ENCODE results near the gene KRT33A.
"Not testable (repeated sequence)": the region's sequence is repeated elsewhere in the genome, so short reads cannot be mapped to it uniquely, and the experiment has no call there.

KRT33A gene

DNA sequence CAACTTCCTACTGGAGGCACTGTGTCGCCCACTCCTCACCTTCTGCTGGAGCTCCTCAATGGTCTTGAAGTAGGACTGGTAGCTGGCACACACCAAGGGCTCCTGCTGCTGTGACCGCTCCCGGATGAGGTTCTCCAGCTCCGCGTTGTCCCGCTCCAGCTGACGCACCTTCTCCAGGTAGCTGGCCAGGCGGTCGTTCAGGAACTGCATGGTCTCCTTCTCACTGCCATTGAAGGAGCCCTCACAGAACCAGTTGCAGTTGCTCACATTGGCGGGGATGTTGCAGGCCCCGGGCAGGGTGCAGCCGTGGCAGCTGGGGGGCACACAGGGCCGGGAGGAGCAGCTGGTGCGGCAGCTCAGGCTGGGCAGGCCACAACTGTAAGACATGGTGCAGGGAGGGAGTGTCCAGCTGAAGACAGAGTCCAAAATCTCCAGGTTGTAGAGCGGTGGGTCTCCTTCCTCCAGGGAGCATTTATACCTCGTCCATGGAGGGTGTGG is at the start of gene KRT33A:
KRT33A (minus strand) TSS at position 448 of the 498 bp plus-strand sequence; CDS start at position 387, 61 bp downstream.
- not testable (repeated sequence) for DNase-seq

- peak in 1 of 14 donors; percentile 81 for DNase-seq
These were observed 46.5 kb upstream of the KRT33A start, which contains the start of gene KRT31 for GRCh38 chr17:41396996-41397660. Gene KRT31 (minus strand): TSS chr17:41397608. CDS start chr17:41397539, 69 bp downstream.

DNA sequence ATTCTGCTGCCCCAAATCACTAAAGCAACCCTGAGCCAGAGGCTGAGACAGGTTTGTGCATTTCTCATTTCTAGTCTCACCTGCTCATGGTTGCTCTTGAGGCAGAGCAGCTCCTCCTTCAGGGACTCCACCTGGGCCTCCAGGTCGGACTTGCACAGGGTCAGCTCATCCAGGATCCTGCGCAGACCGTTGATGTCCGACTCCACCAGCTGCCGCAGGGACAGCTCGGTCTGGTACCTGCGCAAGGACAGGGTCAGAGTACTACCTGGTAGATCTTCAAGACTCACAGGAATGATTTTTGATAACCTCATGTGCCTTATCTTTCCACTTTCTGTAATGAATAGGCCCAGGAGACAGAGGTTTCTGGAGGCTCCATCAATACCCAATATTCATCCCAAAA is 45.7 kb upstream of the KRT33A start:
- peak in 1 of 14 donors; percentile 59 for DNase-seq

DNA sequence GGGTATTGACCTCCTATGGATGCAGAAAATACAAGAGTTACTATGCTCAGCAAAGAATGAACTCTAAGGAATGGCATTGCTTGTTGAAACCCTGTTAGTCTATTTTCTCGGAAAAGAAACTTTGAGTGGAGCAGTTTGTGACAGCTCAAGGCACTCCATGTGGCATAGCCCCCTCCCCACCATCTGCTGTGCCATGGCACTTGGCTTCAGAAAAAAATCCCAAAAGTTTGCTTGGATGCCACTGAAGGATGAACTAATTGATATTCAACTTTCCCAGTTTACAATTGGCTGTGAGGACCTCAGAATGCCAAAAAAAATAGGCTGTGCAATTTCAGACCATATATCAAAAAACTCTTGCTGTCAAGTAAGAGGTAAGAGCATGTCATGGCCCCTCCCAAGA is 45.0 kb upstream of the KRT33A start:
- DNase-seq = no peak

GRCh38 chr17:41395044-41395443 is 44.4 kb upstream of the KRT33A start:
- peak in 1 of 14 donors; percentile 24 for DNase-seq

- peak in 1 of 14 donors; percentile 29 for DNase-seq
These were observed 43.8 kb upstream of the KRT33A start for GRCh38 chr17:41394254-41394996.

DNA sequence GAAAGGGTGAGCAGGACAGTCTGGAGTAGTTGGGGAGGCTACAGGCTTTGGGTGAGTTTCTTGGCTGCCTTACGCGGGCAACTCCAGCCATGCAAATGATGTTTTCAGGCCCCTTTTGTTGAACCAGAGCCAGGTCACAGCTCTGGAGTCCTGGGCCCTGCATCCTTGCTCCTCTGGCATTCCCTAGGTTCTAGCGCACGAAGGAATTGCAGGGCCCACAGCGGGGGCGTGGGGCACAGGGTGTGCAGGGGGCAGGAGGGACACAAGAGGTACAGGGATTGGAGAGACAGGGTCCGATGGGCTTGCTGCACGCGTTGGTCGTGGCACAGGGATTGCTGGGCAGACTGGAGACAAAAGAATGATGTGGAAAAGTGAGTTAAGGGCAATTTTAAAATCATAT is 43.2 kb upstream of the KRT33A start:
- no peak for DNase-seq

DNA sequence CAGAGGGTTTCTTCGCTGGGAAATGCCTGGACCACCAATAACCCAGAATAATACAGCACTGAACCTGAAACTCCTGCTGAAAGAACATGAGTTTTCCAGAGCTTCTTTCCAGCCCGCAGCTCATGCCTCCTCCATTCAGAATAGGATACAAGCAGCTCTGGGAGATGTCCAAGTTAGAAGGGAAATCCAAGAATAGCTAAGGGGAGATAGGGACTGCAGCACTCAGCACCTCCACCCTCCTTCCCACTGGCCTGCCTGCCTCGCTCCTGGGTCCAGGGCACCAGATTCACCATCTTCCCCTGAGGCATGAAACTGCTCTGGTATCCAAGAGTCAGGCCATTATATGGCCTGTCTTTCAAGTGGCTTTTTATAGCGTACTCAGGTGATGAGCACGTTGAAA is 42.7 kb upstream of the KRT33A start:
- DNase-seq = peak in 1 of 14 donors; percentile 17

GRCh38 chr17:41392278-41392677 is 41.6 kb upstream of the KRT33A start:
- DNase-seq = no peak

GRCh38 chr17:41391535-41391934 is 40.9 kb upstream of the KRT33A start:
- no peak for DNase-seq

DNA sequence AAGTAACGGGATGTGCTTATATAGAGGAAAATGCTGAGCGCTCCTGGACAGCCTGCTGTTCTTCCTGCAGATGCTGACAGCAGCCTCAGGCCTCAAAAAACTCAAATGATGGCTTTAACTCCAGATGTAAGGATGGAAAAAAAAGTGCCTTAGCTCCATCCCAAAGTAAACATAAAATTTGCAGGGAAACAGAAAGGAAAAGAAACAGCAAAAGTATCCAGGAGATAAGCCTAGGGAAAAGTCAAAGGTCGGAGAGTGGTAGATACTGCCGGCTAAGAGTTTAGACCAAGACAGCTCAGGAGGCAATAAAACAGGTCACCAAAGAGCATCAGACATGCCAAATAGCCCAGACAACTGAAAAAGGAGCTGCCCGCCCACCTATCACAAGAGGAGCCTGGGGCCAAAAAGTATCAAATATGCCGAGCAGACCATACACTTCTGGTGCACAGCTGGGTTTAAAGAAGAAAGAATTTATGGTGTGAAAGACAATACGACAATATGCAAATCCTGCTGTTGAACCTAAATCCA is 39.8 kb upstream of the KRT33A start:
- DNase-seq = no peak

DNA sequence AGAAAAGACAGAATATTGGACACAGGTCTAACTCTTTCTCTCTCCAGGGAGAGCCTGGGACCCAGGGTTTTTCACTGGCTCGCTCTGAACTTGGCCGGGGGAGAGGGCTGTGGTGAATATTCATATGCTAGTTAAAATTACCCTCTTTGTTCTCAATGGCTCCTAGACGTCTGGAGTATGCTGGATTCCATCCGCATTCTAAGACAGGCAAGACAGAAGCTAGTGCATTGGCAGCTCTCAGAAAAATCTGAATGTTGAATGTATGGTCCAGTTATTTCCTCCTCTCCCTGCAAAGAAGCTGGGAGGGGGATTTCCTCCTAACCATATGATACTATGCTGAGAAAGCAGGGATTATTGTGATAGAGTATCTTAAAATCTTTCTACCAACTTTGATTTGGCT is 37.0 kb upstream of the KRT33A start:
- no peak for DNase-seq

DNA sequence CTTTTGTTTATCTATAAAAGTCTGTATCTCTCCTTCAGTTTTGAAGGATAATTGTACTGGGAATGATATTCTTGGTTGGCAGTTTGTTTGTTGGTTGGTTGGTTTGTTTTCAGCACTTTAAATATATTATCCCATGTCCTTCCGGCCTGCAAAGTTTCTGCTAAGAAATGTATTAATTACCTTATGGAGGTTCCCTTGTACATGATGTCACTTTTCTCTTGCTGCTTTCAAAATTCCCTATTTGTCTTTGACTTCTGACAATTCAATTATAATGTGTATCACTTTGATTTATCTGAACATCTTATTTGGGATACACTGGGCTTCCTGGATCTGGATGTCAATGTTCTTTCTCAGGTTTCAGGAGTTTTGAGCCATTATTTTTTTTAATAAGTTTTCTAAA is 35.6 kb upstream of the KRT33A start:
- DNase-seq = no peak

DNA sequence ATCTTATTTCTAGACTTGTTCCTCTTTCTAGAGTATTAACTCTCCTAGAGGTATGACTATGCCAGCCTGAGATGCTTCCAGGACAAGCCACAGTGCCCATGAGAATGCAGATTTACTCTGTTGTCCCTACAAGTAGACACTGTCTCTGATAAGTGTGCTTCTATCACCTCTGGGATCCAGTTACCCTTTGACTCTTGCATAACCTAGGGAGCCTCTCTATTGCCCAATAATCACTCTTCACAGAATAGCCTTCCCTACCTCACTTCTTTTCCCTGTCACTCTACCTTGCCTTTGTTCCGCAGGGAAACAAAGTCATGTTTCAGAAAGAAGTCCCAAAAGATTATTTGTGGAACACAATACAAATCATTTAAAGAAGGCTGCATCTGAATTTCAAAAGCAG is 33.1 kb upstream of the KRT33A start:
- DNase-seq = no peak

- no peak for DNase-seq
These were observed 31.8 kb upstream of the KRT33A start for GRCh38 chr17:41382394-41382793.

- not testable (repeated sequence) for DNase-seq
These were observed 31.3 kb upstream of the KRT33A start, which contains the start of gene KRT34 for GRCh38 chr17:41381943-41382342. Gene KRT34 (minus strand): TSS chr17:41382306. CDS start chr17:41382246, 60 bp downstream.

GRCh38 chr17:41380091-41380490 is 29.5 kb upstream of the KRT33A start:
- DNase-seq = not testable (repeated sequence)

DNA sequence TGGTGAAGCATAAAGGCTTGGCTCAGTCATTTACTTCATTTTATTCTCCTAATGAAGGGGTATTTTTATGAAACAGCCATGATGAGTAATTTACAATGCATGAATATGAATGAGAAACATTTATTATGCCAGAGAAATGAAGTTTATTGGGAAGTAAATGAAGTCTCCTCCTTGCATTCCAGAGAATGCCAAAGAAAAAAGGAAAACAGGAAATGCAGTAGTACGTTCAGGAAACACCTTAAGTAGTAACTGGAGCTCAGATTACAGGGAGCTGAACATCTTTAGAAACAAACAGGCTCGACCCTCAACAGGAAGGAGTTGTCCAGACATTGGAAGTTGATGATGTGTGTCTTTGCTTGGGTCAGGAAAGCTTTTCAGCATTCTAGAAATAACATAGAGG is 26.9 kb upstream of the KRT33A start:
- no peak for DNase-seq

- DNase-seq = no peak
These were observed 19.1 kb upstream of the KRT33A start, which contains the start of gene KRT33B for GRCh38 chr17:41369713-41370112. Gene KRT33B (minus strand): TSS chr17:41369813. CDS start chr17:41369750, 63 bp downstream.

- DNase-seq = no peak
These were observed 18.4 kb upstream of the KRT33A start for GRCh38 chr17:41369023-41369422.

DNA sequence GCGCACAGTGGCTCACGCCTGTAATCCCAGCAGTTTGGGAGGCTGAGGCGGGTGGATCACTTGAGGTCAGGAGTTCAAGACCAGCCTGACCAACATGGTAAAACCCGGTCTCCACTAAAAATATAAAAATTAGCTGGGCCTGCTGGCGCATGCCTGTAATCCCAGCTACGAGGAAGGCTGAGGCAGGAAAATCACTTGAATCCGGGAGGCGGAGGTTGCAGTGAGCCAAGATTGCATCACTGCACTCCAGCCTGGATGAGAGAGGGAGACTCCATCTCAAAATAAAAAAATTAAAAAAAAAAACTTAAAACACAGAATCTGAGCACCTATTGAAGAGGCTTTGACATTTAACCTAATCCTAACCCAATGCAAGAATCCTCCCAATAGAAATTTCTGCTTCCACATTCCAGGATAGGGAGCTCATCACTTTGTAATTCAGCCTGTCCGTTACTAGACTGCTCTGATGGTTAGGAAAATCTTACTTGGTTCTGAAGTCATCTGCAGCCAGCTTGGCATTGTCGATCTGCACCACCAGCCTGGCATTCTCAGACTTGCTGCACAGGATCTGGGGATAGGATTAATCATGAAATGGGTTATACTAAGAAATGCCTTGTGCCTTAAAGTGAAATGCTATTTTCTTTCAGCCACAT is 16.9 kb upstream of the KRT33A start:
- DNase-seq = no peak

DNA sequence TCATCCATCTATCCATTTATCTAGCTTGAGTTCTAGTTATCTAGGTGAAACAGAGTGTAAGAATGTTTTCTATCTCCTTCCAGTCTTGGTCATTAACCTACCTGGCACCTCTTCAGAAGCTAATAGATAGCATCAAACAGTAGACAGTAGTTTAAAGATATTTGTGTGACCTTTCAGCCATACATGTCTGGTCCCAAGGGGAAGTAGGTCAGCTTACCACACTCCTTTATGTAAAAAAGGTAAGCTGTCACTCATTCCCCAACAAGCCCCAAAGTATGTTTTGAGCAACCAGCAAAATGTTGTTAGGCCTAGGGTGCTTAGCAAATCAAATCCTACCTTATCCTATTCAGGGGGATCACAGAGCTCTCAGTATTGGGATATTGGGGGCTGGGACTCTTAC is 15.4 kb upstream of the KRT33A start:
- DNase-seq = no peak

- no peak for DNase-seq
These were observed 13.3 kb upstream of the KRT33A start for GRCh38 chr17:41363881-41364280.
